ENCODE results near the gene WDR59.

DNA sequence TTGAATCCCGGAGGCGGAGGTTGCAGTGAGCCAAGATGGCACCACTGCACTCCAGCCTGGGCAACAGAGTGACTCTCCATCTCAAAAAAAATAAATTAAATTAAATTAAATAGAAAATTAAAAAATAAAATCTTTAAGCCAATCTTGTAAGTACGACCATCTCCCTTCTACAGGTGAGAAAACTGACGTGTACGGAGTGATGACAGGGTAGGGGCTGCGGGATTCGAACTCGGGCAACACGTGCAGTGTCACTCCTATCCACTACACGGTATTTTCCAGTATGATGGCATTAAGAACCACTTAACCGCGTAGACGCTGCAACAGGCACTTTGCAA, 762 bp downstream of the WDR59 start:
- TF ChIP-seq, protein P1, sequence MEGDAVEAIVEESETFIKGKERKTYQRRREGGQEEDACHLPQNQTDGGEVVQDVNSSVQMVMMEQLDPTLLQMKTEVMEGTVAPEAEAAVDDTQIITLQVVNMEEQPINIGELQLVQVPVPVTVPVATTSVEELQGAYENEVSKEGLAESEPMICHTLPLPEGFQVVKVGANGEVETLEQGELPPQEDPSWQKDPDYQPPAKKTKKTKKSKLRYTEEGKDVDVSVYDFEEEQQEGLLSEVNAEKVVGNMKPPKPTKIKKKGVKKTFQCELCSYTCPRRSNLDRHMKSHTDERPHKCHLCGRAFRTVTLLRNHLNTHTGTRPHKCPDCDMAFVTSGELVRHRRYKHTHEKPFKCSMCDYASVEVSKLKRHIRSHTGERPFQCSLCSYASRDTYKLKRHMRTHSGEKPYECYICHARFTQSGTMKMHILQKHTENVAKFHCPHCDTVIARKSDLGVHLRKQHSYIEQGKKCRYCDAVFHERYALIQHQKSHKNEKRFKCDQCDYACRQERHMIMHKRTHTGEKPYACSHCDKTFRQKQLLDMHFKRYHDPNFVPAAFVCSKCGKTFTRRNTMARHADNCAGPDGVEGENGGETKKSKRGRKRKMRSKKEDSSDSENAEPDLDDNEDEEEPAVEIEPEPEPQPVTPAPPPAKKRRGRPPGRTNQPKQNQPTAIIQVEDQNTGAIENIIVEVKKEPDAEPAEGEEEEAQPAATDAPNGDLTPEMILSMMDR (IDR thresholded peaks at IDR 0.05), result no peak
- TF ChIP-seq POLR2A (IDR thresholded peaks at IDR 0.05), result no peak
